NCI-H1694 treated with DMSO at 0.1 percent for 48 hours (cell line): ENCODE results near the gene SRPX2.

Experiments
- DNase-seq: peaks from one replicate; lab custom pipeline; 2025; lab: John Stamatoyannopoulos, UW

Gene SRPX2

DNA sequence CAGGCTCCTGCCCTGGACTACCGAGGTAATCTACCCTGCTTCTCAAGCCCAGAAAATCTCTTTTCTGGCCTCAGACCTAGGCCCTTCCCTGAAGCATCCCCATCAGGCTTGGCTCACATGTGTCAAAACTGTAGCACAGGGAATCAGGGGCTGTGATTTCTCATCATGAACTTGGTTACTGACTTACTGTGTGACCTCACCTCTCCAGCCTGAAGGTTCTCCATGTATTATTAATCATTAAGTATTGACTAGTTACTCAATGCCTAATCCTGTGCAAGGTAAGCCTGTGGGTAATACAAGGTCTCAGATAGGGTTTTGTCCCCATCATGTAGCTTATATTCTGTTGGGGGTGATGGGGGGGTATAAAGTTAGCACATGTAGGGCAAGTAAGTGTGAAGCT, 6.8 kb downstream of the SRPX2 start:
- no peak for DNase-seq

- DNase-seq = no peak
Observed at GRCh38 chrX:100652266-100652665, 8.3 kb downstream of the SRPX2 start.

DNA sequence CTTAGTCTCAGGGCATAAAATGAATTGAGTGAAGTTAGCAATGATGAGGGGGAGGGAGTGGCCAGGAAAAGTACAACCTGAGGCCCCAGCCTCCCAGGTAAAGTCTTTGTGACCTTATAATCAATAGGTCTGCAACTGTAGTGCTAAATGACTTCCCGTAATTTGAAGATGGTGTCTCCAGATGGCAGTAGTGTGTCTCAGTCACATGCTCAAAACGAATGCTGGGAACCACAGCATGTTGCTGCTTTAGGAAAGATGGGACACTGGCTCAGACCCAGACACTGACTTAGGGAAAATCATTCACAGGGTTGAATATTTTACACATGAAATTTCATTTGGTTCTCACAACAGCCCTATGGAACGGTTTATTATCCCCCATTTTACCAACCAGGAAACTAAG, 10.3 kb downstream of the SRPX2 start:
- peak; percentile 48 for DNase-seq

DNA sequence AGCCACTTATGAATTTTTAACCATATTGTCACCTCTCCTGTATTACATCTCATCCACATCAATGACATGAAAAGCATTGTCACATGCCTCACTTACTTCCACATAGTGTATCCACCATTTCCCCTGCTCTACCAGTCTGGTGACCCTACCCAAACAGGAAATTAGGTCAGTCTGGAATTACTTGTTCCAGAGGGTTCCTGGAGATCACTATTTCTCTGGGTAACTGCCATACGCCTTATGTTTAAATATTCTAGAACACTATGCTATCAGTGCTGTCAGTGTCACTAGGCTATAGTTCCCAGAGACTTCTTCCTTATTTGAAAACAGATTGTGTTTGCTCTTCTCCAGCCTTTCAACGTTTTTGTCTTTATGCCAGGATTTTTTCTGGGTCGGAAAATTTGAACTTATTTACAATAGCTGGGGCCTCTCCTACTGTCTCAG, 15.0 kb downstream of the SRPX2 start:
- peak; percentile 31 for DNase-seq

DNA sequence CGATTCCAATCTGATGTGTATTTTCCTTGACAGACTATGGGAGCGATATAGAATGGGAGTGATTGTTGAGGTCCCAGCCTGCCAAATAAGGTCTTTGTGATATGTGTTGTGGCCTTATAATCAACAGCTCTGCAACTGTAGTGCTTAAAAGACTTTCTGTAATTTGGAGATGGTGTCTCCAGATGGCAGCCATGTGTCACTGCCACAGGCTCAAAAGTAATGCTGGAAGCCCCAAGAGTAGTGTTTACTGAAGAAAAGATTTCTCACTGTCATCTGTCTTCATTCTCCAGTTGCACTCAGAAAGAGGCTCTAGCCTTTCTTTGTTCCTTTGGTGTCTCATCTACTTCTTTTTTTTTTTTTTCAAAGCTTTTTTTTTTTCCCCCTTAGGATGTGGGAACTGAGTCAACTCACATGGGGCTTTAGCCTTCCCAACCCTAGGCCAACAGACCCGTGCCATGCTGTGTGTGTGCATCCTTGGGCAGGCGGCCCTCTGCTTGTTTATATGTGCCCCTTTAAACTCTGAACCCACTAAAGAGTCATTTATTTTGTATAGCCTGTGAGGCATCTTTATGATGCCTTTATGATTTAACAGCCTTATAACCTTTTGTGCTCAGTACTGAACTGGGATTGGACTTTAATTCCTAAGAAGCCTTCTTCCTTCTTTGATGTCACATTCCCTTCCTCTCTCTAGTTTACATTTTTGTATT, 15.6 kb downstream of the SRPX2 start:
- peak; percentile 31 for DNase-seq

- no peak for DNase-seq
Observed at GRCh38 chrX:100662170-100662569, 18.2 kb downstream of the SRPX2 start.

DNA sequence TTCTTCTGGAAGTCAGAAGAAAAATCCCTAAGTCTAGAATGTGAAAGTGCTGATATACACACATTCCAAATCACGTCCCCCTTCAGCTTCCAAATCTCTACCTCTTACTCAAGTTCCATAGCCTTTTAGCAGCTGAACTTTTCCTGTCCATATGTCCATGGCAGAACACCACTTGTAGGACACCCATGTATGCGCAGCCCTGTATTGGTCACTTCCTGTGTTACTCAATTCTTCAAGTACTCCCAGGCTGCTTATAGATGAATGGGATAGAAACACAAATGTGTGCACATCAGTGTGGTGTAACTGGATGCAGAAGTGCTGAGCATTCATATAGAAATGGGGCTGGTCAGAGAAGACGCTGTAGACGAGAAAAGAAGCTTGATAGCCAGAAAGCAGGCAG, 18.8 kb downstream of the SRPX2 start:
- DNase-seq = no peak

DNA sequence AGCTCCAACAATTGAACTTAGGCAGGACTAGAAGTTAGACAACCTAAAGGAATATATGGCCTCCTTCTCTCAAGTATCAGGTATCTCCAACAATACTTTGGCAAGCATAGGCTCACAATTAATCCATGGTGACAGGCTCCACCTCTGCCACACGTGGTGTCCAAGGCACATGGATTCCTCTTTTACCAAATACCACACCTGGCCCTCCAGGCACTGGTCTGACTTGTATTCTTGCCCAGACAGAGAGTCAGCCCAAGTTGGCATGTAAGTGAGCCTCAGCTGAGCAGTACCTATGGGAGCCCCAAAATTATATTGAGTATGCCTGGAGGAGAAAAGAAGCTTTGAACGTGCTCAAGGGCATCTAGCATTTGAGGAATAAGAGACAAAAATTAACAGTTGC, 19.6 kb downstream of the SRPX2 start:
- DNase-seq = no peak

DNA sequence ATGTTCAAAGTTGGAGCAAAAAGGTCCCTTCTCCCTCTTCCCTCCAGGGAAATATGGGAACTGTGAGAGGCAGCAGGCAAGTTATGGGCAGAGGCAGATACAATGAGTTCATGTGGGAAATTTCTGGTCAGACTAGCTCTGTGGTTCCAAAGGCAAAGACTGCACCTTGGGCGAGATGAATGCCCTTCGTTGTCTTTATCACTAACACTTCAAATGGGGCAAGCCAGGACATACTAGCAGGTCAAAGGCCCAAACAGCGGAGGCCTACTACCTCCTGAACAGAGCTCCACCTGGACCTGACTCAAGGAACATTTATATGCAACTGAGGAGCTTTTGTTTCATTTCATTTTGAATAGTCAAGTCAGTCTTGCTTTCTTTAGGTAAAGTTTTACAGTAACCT, 29.0 kb downstream of the SRPX2 start:
- no peak for DNase-seq

DNA sequence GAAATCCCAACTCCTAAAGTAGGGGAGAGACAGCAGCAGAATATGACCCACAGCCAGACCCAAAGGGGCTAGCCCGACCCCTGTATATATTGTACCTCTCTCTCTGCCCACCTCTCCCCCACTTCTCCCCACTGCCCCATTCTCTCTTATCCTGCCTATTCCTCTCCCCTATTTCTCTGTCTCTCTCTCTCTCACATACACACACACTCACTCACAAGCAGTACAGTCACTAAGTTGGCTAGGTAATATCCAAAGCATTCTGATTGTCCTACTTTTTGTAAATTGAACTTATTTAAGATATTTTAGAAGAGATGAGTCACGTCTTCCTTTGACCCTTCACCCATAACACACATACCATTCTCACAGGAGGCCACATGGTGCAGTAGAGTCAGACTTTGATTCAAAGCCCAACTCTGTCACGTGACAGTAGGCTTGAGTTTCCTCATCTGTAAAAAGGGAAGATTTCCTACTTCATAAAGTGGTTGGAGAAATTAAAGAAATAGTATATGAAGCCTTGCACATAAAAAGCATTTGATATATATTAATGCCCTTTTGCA, 29.5 kb downstream of the SRPX2 start:
- DNase-seq = no peak

- DNase-seq = no peak
Observed at GRCh38 chrX:100674705-100675104, 30.7 kb downstream of the SRPX2 start.

GRCh38 chrX:100677611-100678181, 33.7 kb downstream of the SRPX2 start:
- no peak for DNase-seq

- no peak for DNase-seq
Observed at GRCh38 chrX:100680756-100681155, 36.8 kb downstream of the SRPX2 start.

DNA sequence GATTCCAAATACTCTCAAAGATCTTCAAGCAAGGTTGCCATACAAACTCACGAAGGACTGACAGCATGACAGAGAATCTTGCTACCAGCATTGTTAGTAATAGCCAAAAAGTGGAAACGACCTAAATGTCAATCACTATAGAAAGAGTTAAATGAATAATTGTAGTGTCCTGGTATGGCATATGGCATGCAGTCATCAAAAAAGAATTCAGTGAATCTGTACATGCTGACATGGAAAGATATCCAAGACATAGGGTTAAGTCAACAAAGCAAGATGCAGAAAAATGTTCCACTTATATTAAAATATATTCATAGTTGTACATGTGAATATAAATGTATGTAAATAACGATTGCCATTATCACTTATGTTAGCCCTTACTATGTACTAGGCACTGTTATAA, 37.6 kb downstream of the SRPX2 start:
- DNase-seq = no peak

- DNase-seq = no peak
Observed at GRCh38 chrX:100682939-100683338, 38.9 kb downstream of the SRPX2 start.

GRCh38 chrX:100685284-100685996, 41.4 kb downstream of the SRPX2 start:
- DNase-seq = peak; percentile 89

- DNase-seq = no peak
Observed at GRCh38 chrX:100685997-100686305, 42.0 kb downstream of the SRPX2 start.

GRCh38 chrX:100687128-100687527, 43.1 kb downstream of the SRPX2 start:
- no peak for DNase-seq

- no peak for DNase-seq
Observed at GRCh38 chrX:100687546-100687945, 43.5 kb downstream of the SRPX2 start.

DNA sequence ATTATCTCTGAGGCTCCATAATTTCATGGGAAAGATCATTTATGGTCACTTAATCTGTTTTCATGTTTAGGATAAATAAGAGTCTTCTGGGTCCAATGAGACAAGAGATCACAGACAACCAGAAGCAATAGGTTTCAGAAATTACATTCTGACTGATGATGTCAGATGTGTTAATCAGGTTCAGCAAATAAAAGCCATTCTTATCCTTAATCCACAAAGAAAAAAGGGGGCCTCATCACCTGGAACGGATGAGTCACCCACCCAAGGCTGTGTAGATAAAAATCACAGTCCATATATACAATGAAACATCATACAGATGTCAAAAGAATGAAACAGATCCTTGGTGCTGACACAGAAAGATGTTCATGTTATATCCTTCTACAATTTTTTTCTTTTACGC, 51.3 kb downstream of the SRPX2 start:
- DNase-seq = peak; percentile 11

- DNase-seq = no peak
Observed at GRCh38 chrX:100695991-100696390, 52.0 kb downstream of the SRPX2 start.

GRCh38 chrX:100696699-100697351, 52.8 kb downstream of the SRPX2 start:
- DNase-seq = no peak

DNA sequence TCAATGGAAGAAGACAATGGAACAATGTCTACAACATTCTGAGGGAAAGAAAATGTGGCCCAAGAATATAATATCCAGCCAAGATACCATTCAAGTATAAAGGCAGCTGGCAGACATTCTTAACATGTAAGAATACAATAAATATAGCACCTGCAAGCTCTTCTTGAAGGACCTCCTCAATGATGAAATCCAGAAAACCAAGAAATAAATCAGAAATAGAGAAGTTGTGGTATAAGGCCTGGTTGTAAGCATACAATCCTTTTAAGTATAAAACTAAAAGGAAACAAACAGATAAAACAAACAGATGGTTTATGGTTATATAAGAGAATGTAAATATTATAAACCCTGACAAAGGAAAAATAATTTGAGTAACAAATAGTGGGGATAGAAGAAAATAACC, 54.6 kb downstream of the SRPX2 start:
- no peak for DNase-seq
